K562 (cell line): ENCODE measurements around the gene DPP10. TPM values are rescaled to one million over a fixed set of nuclear protein-coding genes. Genes with fewer than 3 reads are reported as not detected.

Source experiments
- ATAC-seq: fragments of 200-7000 bp; cut with Tn5 transposase; 3 replicates; pipeline ENCODE4 v1.9.1; 2020; ENCODE audit warnings: moderate library complexity
- BruUV-seq: library from RNA; stranded (reverse); fragments of 400-500 nt; replicated peaks from 2 replicates; lab custom pipeline; 2021; lab: Mats Ljungman, UMichigan
- CTCF ChIA-PET: fragments of 300-600 bp; formaldehyde crosslinking; extraction: SDS; loops from one replicate; lab custom pipeline; 2021; ENCODE audit warnings: low intra/inter-chr PET ratio; lab: Yijun Ruan, JAX
- POLR2A ChIA-PET: fragments of 300-600, 350-650 bp; sonication (Branson Sonifier 250); formaldehyde crosslinking; extraction: SDS; loops from one replicate; lab custom pipeline; 2021; ENCODE audit warnings: antibody characterized with exemption, inconsistent platforms; lab: Yijun Ruan, JAX
- DNase-seq, 4 experiments: peaks; one replicate each; pipeline versions ENCODE4 v3.0.0 to v3.0.0-alpha.2; 2011 to 2018; ENCODE audit warnings: low spot score in 3 of 4, mixed read lengths in 3 of 4; ENCODE audit errors: extremely low read depth in 1 of 4
- FAIRE-seq: peaks from 2 replicates; lab custom pipeline; 2011; peaks lifted over from hg19 to GRCh38; lab: Jason Lieb, UNC
- H2AFZ ChIP-seq: 2 replicates; pipeline ENCODE4 v1.6.0; 2011; ENCODE audit warnings: low read depth, low read length, control low read depth, inconsistent platforms
- H3K27ac ChIP-seq: fragments of 200-600 bp; 3 replicates; pipeline ENCODE4 v1.8.0; 2011; ENCODE audit warnings: low read depth, mild to moderate bottlenecking, control low read depth, inconsistent platforms, low read length, moderate library complexity, mixed read lengths; ENCODE audit errors: extremely low read depth
- H3K27me3 ChIP-seq, 2 experiments: fragments of 300-600 bp in 1 of 2; 2 replicates in 1 of 2; 3 replicates in 1 of 2; pipeline versions ENCODE4 v1.6.0 to v1.8.0; 2011; ENCODE audit warnings: inconsistent platforms in 2 of 2, low read length in 2 of 2, mild to moderate bottlenecking in 1 of 2, mixed read lengths in 1 of 2, moderate library complexity in 1 of 2; ENCODE audit not compliant: control insufficient read depth in 2 of 2, insufficient read depth in 2 of 2
- H3K36me3 ChIP-seq: fragments of 300-600 bp; 3 replicates; pipeline ENCODE4 v1.8.0; 2011; ENCODE audit warnings: mild to moderate bottlenecking, low read length, inconsistent platforms; ENCODE audit not compliant: control insufficient read depth, insufficient read depth
- H3K4me1 ChIP-seq, 2 experiments: fragments of 200-600 bp in 1 of 2; replicated peaks in 1 of 2; 2 replicates in 1 of 2; 3 replicates in 1 of 2; pipeline versions ENCODE4 v1.5.1 to v1.8.0; 2011; ENCODE audit warnings: inconsistent platforms in 2 of 2, low read length in 2 of 2, mild to moderate bottlenecking in 1 of 2, mixed read lengths in 1 of 2, moderate library complexity in 1 of 2; ENCODE audit not compliant: control insufficient read depth in 2 of 2, insufficient read depth in 2 of 2
- H3K4me2 ChIP-seq: 2 replicates; pipeline ENCODE4 v1.6.1; 2011; ENCODE audit warnings: low read length, control low read depth, inconsistent platforms, mixed read lengths; ENCODE audit not compliant: insufficient read depth
- H3K4me3 ChIP-seq: fragments of 200-600 bp; sonication (generic), shearing (Covaris generic); 2 replicates; pipeline ENCODE4 v1.5.1; 2016; ENCODE audit warnings: control low read depth, inconsistent platforms
- H3K79me2 ChIP-seq: fragments of 200-600 bp; 3 replicates; pipeline ENCODE4 v1.8.0; 2011; ENCODE audit warnings: low read length, inconsistent platforms; ENCODE audit not compliant: control insufficient read depth, insufficient read depth
- H3K9ac ChIP-seq, 2 experiments: 2 replicates each; pipeline versions ENCODE4 v1.6.0 to v1.6.1; 2011; ENCODE audit warnings: low read depth in 2 of 2, low read length in 2 of 2, control low read depth in 1 of 2, inconsistent platforms in 1 of 2, mild to moderate bottlenecking in 1 of 2, mixed read lengths in 1 of 2; ENCODE audit not compliant: insufficient read depth in 1 of 2
- H3K9me1 ChIP-seq: one replicate; pipeline ENCODE4 v1.6.0; 2011; ENCODE audit warnings: inconsistent platforms, mild to moderate bottlenecking, low read length, moderate library complexity; ENCODE audit not compliant: control insufficient read depth, insufficient read depth
- H3K9me3 ChIP-seq: replicated peaks from 2 replicates; pipeline ENCODE4 v1.5.1; 2011; ENCODE audit warnings: low read depth, low read length, inconsistent platforms; ENCODE audit not compliant: control insufficient read depth, insufficient read depth
- H4K20me1 ChIP-seq: replicated peaks from 2 replicates; pipeline ENCODE4 v1.6.1; 2011; ENCODE audit warnings: low read length, inconsistent platforms, mixed read lengths; ENCODE audit not compliant: control insufficient read depth, insufficient read depth
- ARID2 ChIP-seq: fragments of 450-650 bp; IDR thresholded peaks from 2 replicates; pipeline ENCODE4 v1.6.1; 2017; ENCODE audit warnings: antibody characterized with exemption, mild to moderate bottlenecking
- E2F3 ChIP-seq: fragments of 250-450 bp; sonication (Bioruptor Pico); IDR thresholded peaks from 2 replicates; pipeline ENCODE4 v1.4.0; 2020; ENCODE audit warnings: mild to moderate bottlenecking
- E2F5 ChIP-seq: sonication (generic); formaldehyde crosslinking; IDR thresholded peaks from 2 replicates; pipeline ENCODE4 v1.8.0; 2022; ENCODE audit warnings: mild to moderate bottlenecking, missing genetic modification reagents
- EHMT2 ChIP-seq: fragments of 450-650 bp; IDR thresholded peaks from 2 replicates; pipeline ENCODE4 v1.6.1; 2018; ENCODE audit warnings: antibody characterized with exemption
- GTF3C2 ChIP-seq: IDR thresholded peaks from 3 replicates; pipeline ENCODE4 v1.6.1; 2011; ENCODE audit warnings: borderline replicate concordance, mild to moderate bottlenecking, moderate library complexity; ENCODE audit not compliant: insufficient read length; ENCODE audit errors: extremely low read depth
- HDAC8 ChIP-seq: fragments of 450-650 bp; IDR thresholded peaks from 2 replicates; pipeline ENCODE4 v1.6.1; 2016; ENCODE audit warnings: mild to moderate bottlenecking, missing genetic modification characterization, moderate library complexity, missing compliant biosample characterization
- NUFIP1 ChIP-seq: fragments of 450-650 bp; IDR thresholded peaks from 2 replicates; pipeline ENCODE4 v1.6.1; 2018; ENCODE audit not compliant: partially characterized antibody
- PML ChIP-seq: IDR thresholded peaks from 2 replicates; pipeline ENCODE4 v1.6.1; 2012; ENCODE audit warnings: low read length, inconsistent platforms
- RBBP5 ChIP-seq: fragments of 200-600 bp; sonication (generic); IDR thresholded peaks from 2 replicates; pipeline ENCODE4 v1.6.1; 2012; ENCODE audit warnings: borderline replicate concordance, mild to moderate bottlenecking, low read length, control low read depth, inconsistent platforms; ENCODE audit not compliant: insufficient read depth, poor library complexity, severe bottlenecking
- SMARCA4 ChIP-seq: fragments of 450-650 bp; IDR thresholded peaks from 2 replicates; pipeline ENCODE4 v1.6.1; 2016
- TARDBP ChIP-seq: fragments of 450-650 bp; IDR thresholded peaks from 2 replicates; pipeline ENCODE4 v1.6.1; 2016
- ZNF12 ChIP-seq: sonication (generic); formaldehyde crosslinking; IDR thresholded peaks from 2 replicates; pipeline ENCODE4 v1.4.0; 2020; ENCODE audit warnings: mild to moderate bottlenecking, missing genetic modification reagents
- whole genome bisulfite sequencing: fragments of 100-300 bp; shearing (Covaris generic); methylation state at CpG from one replicate; pipeline ENCODE4 v1.1.6; 2016; ENCODE audit warnings: low coverage, mixed read lengths; ENCODE audit not compliant: insufficient coverage; ENCODE audit errors: missing lambda C conversion rate; 5-methylcytosine and 5-hydroxymethylcytosine counted together
- in situ Hi-C: fragments of 300-500 bp; cut with MboI; formaldehyde crosslinking; loops from 4 replicates; pipeline ENCODE4 v1.15.0; 2018; ENCODE audit warnings: inconsistent platforms, mixed read lengths
- intact Hi-C: fragments of 100-400 bp; cut with micrococcal nuclease; formaldehyde crosslinking; loops from 2 replicates; pipeline ENCODE4 v1.14.2; 2022
- polyA plus RNA-seq, 8 experiments: library from polyadenylated mRNA; depleted of rRNA in 4 of 8; stranded (reverse) in 5 of 8; unstranded in 3 of 8; fragments of >200 nt; fragmentation: Nextera tagmentation in 2 of 8; fragmentation: Illumina TruSeq in 1 of 8; extraction: Ambion mirVana in 2 of 8; extraction: Trizol in 1 of 8; gene quantifications; 2 replicates each; pipeline versions ENCODE4 v1.2.1 to v1.2.3, GENCODE V29; 2011 to 2014; ENCODE audit warnings: inconsistent platforms in 1 of 8, missing spikeins in 1 of 8
- total RNA-seq, 7 experiments: library from RNA; depleted of rRNA in 6 of 7; stranded (reverse); fragments of >200 nt in 6 of 7; fragmentation: Illumina TruSeq in 2 of 7; extraction: Trizol in 2 of 7; gene quantifications; 2 replicates each; pipeline versions ENCODE4 v1.2.1 to v1.2.3, GENCODE V29; 2011 to 2021; ENCODE audit warnings: low replicate concordance in 1 of 7

The DPP10 gene
- total and polyA plus RNA-seq, 9 of the 15 experiments (the other 6 are each of a cell fraction or from before 2014, with no cell fraction given), result not detected

- no peak overlapping the region for H3K4me3 ChIP-seq
- 0% methylated on average over 2 of the region's 2 CpGs for WGBS
- in situ Hi-C loops (no loop called here), intact Hi-C loops (no loop called here)
- H3K36me3 ChIP-seq, result no peaks in the 10 kb centered on the region
- H4K20me1 ChIP-seq, result no peaks in the 10 kb centered on the region
- H3K4me2 ChIP-seq, result no peak overlapping the region
- FAIRE-seq (no peak), DNase-seq (no peak), ATAC-seq (no peak)
- no TSS peak for BruUV-seq
- ChIA-PET CTCF (no interaction called here), POLR2A (no interaction called here)
- H3K9me3 ChIP-seq, result no peaks in the 10 kb centered on the region
- H3K9me1 ChIP-seq, result no peaks in the 10 kb centered on the region
- no peaks in the 10 kb centered on the region for H3K79me2 ChIP-seq
- TF ChIP-seq PML (no peak), E2F5 (CRISPR knock-in tag) (no peak), TARDBP (no peak), ARID2 (no peak), SMARCA4 (no peak), RBBP5 (no peak), ZNF12 (CRISPR knock-in tag) (no peak), EHMT2 (no peak), E2F3 (no peak), NUFIP1 (no peak), GTF3C2 (no peak), HDAC8 (tag) (no peak)
- no peak overlapping the region for H3K27ac ChIP-seq
- no peak overlapping the region for H2AFZ ChIP-seq
- no peaks in the 10 kb centered on the region for H3K27me3 ChIP-seq
- H3K4me1 ChIP-seq, result peaks cover 0 to 7% of the 10 kb centered on the region in 2 experiments; a peak in 1 of 5 replicates
- H3K9ac ChIP-seq, result no peak overlapping the region
Measured at GRCh38 chr2:114659880-114660279, 217.4 kb downstream of the DPP10 start.
